MV-4-11 (cell line): ENCODE data around the gene MAP1A.
A peak's percentile ranks its signal among the peaks of the same experiment; 100 is the strongest.

Experiments
- DNase-seq: peaks from one replicate; lab custom pipeline; 2025; lab: John Stamatoyannopoulos, UW

The MAP1A gene

GRCh38 chr15:43511012-43511885 lies 6.2 kb upstream of the MAP1A start:
- DNase-seq = peak; percentile 20

- no peak for DNase-seq
These were observed 3.9 kb upstream of the MAP1A start for GRCh38 chr15:43513550-43513949.

DNA sequence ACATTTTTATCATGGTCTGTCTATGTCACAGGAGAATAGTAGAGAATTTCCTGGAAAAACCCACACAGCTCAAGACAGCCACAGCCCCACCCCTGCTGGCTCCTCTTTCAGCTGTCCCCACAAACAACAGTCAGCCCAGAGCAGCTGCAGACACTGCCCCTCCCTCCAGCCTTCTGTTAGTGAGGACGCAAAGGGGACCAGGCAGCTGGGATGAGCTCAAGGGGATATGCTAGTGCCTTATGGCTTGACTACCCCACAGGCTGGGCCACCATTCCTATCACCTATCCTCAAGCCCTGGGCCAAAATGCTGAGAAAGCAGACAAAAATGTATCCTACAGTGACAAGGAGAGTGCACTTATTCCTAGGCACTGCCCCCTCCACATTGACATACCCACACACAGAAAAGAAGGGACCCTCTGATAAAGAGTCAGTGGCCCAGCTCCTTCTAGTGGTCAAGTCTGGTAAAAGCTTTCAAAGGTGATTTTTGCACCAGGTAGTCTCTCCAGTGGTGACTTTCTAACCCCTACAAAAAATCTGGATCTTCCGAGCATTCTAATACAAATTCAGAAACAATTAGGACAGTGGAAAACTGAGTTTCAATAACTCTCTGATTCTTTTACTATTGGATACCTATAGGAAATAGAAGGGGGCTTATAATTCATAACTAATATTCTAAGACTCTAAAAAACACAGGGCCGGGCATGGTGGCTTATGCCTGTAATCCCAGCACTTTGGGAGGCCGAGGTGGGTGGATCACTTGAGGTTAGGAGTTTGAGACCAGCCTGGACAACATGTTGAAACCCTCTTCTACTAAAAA lies 3.0 kb upstream of the MAP1A start:
- peak; percentile 65 for DNase-seq

DNA sequence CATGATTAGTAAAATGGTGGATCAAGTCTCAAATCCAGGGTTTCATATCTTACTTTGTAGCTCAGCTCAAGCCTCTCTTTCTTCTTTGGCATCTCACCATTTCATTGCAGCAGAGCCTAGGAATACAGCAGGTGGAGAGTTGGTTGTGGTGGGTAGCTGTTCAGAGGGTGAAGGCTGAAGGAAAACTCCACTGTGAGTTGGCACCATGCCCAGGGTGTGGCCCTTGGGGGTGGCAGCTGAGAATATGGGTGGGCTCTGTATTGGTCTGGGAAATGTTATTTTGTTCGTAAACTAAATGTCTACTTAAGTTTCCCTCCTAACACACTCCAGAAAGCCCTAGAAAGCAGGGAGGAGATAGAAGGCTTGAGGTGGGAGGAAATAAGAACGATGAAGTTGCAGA lies 1.7 kb upstream of the MAP1A start:
- no peak for DNase-seq

GRCh38 chr15:43516185-43516584 lies 1.2 kb upstream of the MAP1A start:
- no peak for DNase-seq

- DNase-seq = no peak
These were observed 531 bp upstream of the MAP1A start for GRCh38 chr15:43516801-43517353.

- DNase-seq = no peak
These were observed 871 bp downstream of the MAP1A start for GRCh38 chr15:43518197-43518761.

GRCh38 chr15:43519196-43519595 lies 1.8 kb downstream of the MAP1A start:
- no peak for DNase-seq

GRCh38 chr15:43520138-43520537 lies 2.7 kb downstream of the MAP1A start:
- no peak for DNase-seq

GRCh38 chr15:43521419-43521818 lies 4.0 kb downstream of the MAP1A start:
- DNase-seq = no peak

DNA sequence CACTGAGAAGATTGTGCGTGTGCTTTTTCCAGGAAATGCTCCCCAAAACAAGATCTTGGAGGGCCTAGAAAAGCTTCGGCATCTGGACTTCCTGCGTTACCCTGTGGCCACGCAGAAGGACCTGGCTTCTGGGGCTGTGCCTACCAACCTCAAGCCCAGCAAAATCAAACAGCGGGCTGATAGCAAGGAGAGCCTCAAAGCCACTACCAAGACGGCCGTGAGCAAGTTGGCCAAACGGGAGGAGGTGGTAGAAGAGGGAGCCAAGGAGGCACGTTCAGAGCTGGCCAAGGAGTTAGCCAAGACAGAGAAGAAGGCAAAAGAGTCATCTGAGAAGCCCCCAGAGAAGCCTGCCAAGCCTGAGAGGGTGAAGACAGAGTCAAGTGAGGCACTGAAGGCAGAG lies 4.8 kb downstream of the MAP1A start:
- DNase-seq = no peak

GRCh38 chr15:43523646-43524045 lies 6.2 kb downstream of the MAP1A start:
- no peak for DNase-seq

DNA sequence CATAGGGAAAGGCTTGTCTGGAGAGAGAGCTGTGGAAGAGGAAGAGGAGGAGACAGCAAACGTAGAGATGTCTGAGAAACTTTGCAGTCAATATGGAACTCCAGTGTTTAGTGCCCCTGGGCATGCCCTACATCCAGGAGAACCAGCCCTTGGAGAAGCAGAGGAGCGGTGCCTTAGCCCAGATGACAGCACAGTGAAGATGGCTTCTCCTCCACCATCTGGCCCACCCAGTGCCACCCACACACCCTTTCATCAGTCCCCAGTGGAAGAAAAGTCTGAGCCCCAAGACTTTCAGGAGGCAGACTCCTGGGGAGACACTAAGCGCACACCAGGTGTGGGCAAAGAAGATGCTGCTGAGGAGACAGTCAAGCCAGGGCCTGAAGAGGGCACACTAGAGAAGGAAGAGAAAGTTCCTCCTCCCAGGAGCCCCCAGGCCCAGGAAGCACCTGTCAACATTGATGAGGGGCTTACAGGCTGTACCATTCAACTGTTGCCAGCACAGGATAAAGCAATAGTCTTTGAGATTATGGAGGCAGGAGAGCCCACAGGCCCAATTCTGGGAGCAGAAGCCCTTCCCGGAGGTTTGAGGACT lies 6.9 kb downstream of the MAP1A start:
- no peak for DNase-seq

GRCh38 chr15:43525131-43525530 lies 7.7 kb downstream of the MAP1A start:
- DNase-seq = no peak

DNA sequence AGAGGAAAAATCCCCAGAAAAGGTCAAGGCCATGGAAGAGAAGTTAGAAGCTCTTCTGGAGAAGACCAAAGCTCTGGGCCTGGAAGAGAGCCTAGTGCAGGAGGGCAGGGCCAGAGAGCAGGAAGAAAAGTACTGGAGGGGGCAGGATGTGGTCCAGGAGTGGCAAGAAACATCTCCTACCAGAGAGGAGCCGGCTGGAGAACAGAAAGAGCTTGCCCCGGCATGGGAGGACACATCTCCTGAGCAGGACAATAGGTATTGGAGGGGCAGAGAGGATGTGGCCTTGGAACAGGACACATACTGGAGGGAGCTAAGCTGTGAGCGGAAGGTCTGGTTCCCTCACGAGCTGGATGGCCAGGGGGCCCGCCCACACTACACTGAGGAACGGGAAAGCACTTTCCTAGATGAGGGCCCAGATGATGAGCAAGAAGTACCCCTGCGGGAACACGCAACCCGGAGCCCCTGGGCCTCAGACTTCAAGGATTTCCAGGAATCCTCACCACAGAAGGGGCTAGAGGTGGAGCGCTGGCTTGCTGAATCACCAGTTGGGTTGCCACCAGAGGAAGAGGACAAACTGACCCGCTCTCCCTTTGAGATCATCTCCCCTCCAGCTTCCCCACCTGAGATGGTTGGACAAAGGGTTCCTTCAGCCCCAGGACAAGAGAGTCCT lies 9.0 kb downstream of the MAP1A start:
- DNase-seq = no peak

- no peak for DNase-seq
These were observed 9.8 kb downstream of the MAP1A start for GRCh38 chr15:43527016-43527801.

DNA sequence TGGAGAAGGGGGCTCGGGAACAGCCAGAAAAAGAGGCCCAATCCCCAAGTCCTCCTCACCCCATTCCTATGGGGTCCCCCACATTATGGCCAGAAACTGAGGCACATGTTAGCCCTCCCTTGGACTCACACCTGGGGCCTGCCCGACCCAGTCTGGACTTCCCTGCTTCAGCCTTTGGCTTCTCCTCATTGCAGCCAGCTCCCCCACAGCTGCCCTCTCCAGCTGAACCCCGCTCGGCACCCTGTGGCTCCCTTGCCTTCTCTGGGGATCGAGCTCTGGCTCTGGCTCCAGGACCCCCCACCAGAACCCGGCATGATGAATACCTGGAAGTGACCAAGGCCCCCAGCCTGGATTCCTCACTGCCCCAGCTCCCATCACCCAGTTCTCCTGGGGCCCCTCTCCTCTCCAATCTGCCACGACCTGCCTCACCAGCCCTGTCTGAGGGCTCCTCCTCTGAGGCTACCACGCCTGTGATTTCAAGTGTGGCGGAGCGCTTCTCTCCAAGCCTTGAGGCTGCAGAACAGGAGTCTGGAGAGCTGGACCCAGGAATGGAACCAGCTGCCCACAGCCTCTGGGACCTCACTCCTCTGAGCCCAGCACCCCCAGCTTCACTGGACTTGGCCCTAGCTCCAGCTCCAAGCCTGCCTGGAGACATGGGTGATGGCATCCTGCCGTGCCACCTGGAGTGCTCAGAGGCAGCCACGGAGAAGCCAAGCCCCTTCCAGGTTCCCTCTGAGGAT lies 10.6 kb downstream of the MAP1A start:
- no peak for DNase-seq

DNA sequence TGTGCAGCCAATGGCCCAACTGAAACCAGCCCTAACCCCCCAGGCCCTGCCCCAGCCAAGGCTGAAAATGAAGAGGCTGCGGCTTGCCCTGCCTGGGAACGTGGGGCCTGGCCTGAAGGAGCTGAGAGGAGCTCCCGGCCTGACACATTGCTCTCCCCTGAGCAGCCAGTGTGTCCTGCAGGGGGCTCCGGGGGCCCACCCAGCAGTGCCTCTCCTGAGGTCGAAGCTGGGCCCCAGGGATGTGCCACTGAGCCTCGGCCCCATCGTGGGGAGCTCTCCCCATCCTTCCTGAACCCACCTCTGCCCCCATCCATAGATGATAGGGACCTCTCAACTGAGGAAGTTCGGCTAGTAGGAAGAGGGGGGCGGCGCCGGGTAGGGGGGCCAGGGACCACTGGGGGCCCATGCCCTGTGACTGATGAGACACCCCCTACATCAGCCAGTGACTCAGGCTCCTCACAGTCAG lies 11.2 kb downstream of the MAP1A start:
- no peak for DNase-seq

DNA sequence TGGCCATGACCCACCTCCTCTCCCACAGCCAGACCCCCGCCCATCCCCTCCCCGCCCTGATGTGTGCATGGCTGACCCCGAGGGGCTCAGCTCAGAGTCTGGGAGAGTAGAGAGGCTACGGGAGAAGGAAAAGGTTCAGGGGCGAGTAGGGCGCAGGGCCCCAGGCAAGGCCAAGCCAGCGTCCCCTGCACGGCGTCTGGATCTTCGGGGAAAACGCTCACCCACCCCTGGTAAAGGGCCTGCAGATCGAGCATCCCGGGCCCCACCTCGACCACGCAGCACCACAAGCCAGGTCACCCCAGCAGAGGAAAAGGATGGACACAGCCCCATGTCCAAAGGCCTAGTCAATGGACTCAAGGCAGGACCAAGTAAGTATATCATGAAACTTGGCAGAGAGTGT lies 11.7 kb downstream of the MAP1A start:
- DNase-seq = no peak
